ENCODE data around the gene OR52E8. TPM values are rescaled to one million over a fixed set of nuclear protein-coding genes. Genes with fewer than 3 reads are reported as not detected.

Gene OR52E8
- total and polyA plus RNA-seq, 9 donors: not detected

DNA sequence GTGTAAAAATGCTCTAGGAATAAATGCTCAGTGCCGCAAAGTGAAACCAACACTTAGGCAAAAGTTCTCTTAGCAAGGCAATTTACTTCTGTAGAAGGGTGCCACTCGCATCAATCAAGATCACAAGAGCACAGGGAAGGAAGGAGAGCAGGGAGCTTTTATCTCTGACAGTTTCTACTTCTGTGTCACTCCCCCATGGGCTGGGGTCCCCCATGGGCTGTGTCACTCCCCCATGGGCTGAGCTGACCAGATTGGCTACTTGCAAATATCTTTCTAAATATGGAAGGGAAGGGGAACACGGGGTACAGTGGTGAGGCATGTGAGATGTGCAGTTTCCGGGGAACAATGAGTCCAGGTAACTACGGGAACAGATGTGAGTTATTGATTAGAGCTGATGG, 48.4 kb downstream of the OR52E8 start:
- Histone ChIP-seq H3K4me1 (ENCODE audit: control insufficient read depth, insufficient read depth, low read length) (peaks cover 3% of the 10 kb centered on the region), H3K36me3 (ENCODE audit: control insufficient read depth, insufficient read depth, low read length) (no peaks in the 10 kb centered on the region), H3K9me3 (replicated peaks; ENCODE audit: control insufficient read depth, low read depth, low read length) (no peaks in the 10 kb centered on the region), H3K4me3 (ENCODE audit: low read length) (peak overlapping the region; percentile 42), H3K27ac (ENCODE audit: low read length) (no peak overlapping the region), H3K27me3 (ENCODE audit: control insufficient read depth, insufficient read depth, low read length) (peaks cover 2% of the 10 kb centered on the region)
- 71% methylated on average over 3 of the region's 5 CpGs for WGBS (ENCODE audit: insufficient coverage)
- DNase-seq: peak; percentile 3

DNA sequence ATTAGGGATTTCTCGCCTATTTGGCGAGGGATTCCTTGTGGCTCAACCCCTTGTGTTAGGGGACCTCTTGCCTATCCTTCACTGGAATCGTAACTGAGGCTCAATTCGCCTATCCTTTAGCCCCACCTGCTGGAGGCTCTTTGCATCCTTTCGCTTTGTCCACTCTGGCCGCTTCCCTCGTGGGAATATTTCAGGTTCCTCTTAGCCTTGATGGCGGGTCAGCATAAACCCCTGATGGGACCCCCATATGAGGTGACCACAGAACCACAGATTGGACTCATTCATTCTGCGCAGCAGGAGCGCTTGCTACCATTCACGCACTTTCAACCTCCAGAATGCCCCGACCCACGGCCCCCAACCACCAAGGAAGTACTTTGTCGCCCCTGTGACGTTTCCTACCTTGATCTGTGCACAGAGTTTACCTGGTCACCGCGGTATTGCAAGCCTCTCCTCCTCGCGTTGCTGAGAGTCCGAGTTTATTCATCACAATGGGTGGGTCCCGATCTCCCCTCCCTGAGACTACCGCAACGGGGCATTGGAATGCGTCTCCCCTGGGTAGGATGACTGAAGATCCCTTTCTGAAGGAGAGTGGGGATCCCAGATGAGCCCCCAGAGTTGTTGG, 48.9 kb downstream of the OR52E8 start, which contains the start of gene OR52N2:
TSS of gene OR52N2 (plus strand) at position 425 of the 622 bp plus-strand sequence. CDS start 11,412 bp downstream, outside the sequence.
- Histone ChIP-seq H3K36me3 (ENCODE audit: control insufficient read depth, insufficient read depth, low read length) (no peaks in the 10 kb centered on the region), H3K27me3 (ENCODE audit: control insufficient read depth, insufficient read depth, low read length) (peaks cover 2% of the 10 kb centered on the region)
- WGBS (ENCODE audit: insufficient coverage): 11% methylated on average over 17 of the region's 24 CpGs

DNA sequence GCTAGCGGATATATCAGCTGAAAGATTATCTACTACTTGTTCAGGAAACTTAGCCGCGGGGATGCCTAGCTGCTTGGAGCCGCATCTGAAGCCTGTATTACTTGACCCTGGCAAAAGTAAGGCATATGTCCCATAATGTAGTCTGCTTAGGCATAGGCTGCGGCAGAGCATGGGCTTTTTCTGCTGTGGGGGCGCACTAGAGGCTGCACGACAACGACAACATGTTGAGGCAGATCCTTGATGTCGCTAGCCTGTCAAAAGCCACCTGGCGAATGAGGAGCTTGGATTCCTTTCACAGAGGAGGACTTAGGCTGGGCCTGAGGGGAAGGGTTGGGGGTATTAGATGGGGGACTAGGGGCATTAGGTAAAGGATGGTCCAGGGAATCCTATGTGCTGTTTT, 49.9 kb downstream of the OR52E8 start:
- DNase-seq: no peak
- Histone ChIP-seq H3K4me1 (ENCODE audit: control insufficient read depth, insufficient read depth, low read length) (peaks cover 3% of the 10 kb centered on the region), H3K36me3 (ENCODE audit: control insufficient read depth, insufficient read depth, low read length) (no peaks in the 10 kb centered on the region), H3K9me3 (replicated peaks; ENCODE audit: control insufficient read depth, low read depth, low read length) (no peaks in the 10 kb centered on the region), H3K4me3 (ENCODE audit: low read length) (no peak overlapping the region), H3K27ac (ENCODE audit: low read length) (no peak overlapping the region), H3K27me3 (ENCODE audit: control insufficient read depth, insufficient read depth, low read length) (peaks cover 2% of the 10 kb centered on the region)
- 49% methylated on average over 9 of the region's 10 CpGs for WGBS (ENCODE audit: insufficient coverage)

More for the DNA sequence above, 48.9 kb downstream of the OR52E8 start, which contains the start of gene OR52N2:
- no peak within 1 kb of the TSS for H3K27ac ChIP-seq (ENCODE audit: low read length)
- H3K4me1 ChIP-seq (ENCODE audit: control insufficient read depth, insufficient read depth, low read length): peaks cover 3% of the 10 kb centered on the region
- H3K9me3 ChIP-seq (replicated peaks; ENCODE audit: control insufficient read depth, low read depth, low read length): no peaks in the 10 kb centered on the region
- DNase-seq: peak; percentile 82
- H3K4me3 ChIP-seq (ENCODE audit: low read length): peak within 1 kb of the TSS; percentile 42

Other genes with a start within 250 kb of the OR52E8 start
- 6.4 TPM for gene TRIM34, start 232.7 kb downstream of the OR52E8 start, total RNA-seq
- 1 to 10 TPM; 2.9 to 6.0 (median 4.6) TPM for gene TRIM34, start 232.7 kb downstream of the OR52E8 start, polyA plus RNA-seq (ENCODE audit: insufficient read depth in 1 of 8, insufficient read length in 8 of 8, low replicate concordance in 1 of 8)
- 14.0 TPM for gene TRIM5, start 172.6 kb downstream of the OR52E8 start, total RNA-seq
- gene TRIM5, start 172.6 kb downstream of the OR52E8 start, polyA plus RNA-seq (ENCODE audit: insufficient read depth in 1 of 8, insufficient read length in 8 of 8, low replicate concordance in 1 of 8): 10 to 100 TPM; 11.4 to 18.6 (median 13.6) TPM
- 8.2 TPM for gene TRIM22, start 167.9 kb downstream of the OR52E8 start, total RNA-seq
- gene TRIM22, start 167.9 kb downstream of the OR52E8 start, polyA plus RNA-seq (ENCODE audit: insufficient read depth in 1 of 8, insufficient read length in 8 of 8, low replicate concordance in 1 of 8): 10 to 100 TPM in 4 of 8 donors, 1 to 10 TPM in 4; 6.7 to 12.1 (median 9.7) TPM
- not detected for gene OR56B1, start 121.2 kb downstream of the OR52E8 start, total RNA-seq
- under 1 TPM in 1 of 8 donors, not detected in 7; 0.08 TPM for gene OR56B1, start 121.2 kb downstream of the OR52E8 start, polyA plus RNA-seq (ENCODE audit: insufficient read depth in 1 of 8, insufficient read length in 8 of 8, low replicate concordance in 1 of 8)
- not detected for gene OR52N4, start 103.4 kb downstream of the OR52E8 start, total RNA-seq
- gene OR52N4, start 103.4 kb downstream of the OR52E8 start, polyA plus RNA-seq (ENCODE audit: insufficient read depth in 1 of 8, insufficient read length in 8 of 8, low replicate concordance in 1 of 8): under 1 TPM in 4 of 8 donors, not detected in 4; 0.12 to 0.24 (median 0.18) TPM
- not detected for gene OR52N5, start 74.3 kb downstream of the OR52E8 start, total RNA-seq
- not detected for gene OR52N5, start 74.3 kb downstream of the OR52E8 start, polyA plus RNA-seq (ENCODE audit: insufficient read depth in 1 of 8, insufficient read length in 8 of 8, low replicate concordance in 1 of 8)
- not detected for gene OR52N1, start 66.4 kb downstream of the OR52E8 start, total RNA-seq
- not detected for gene OR52N1, start 66.4 kb downstream of the OR52E8 start, polyA plus RNA-seq (ENCODE audit: insufficient read depth in 1 of 8, insufficient read length in 8 of 8, low replicate concordance in 1 of 8)
- gene OR52N2, start 48.8 kb downstream of the OR52E8 start, total RNA-seq: not detected
- not detected for gene OR52N2, start 48.8 kb downstream of the OR52E8 start, polyA plus RNA-seq (ENCODE audit: insufficient read depth in 1 of 8, insufficient read length in 8 of 8, low replicate concordance in 1 of 8)
- not detected for gene OR52E6, start 15.8 kb downstream of the OR52E8 start, total RNA-seq
- not detected for gene OR52E6, start 15.8 kb downstream of the OR52E8 start, polyA plus RNA-seq (ENCODE audit: insufficient read depth in 1 of 8, insufficient read length in 8 of 8, low replicate concordance in 1 of 8)
- not detected for gene OR52E4, start 22.9 kb upstream of the OR52E8 start, total RNA-seq
- gene OR52E4, start 22.9 kb upstream of the OR52E8 start, polyA plus RNA-seq (ENCODE audit: insufficient read depth in 1 of 8, insufficient read length in 8 of 8, low replicate concordance in 1 of 8): not detected
- not detected for gene OR52E5, start 35.5 kb upstream of the OR52E8 start, total RNA-seq
- not detected for gene OR52E5, start 35.5 kb upstream of the OR52E8 start, polyA plus RNA-seq (ENCODE audit: insufficient read depth in 1 of 8, insufficient read length in 8 of 8, low replicate concordance in 1 of 8)
- gene OR56A3, start 84.6 kb upstream of the OR52E8 start, total RNA-seq: not detected
- not detected for gene OR56A3, start 84.6 kb upstream of the OR52E8 start, polyA plus RNA-seq (ENCODE audit: insufficient read depth in 1 of 8, insufficient read length in 8 of 8, low replicate concordance in 1 of 8)
- gene OR56A5, start 110.8 kb upstream of the OR52E8 start, total RNA-seq: not detected
- under 1 TPM in 1 of 8 donors, not detected in 7; 0.39 TPM for gene OR56A5, start 110.8 kb upstream of the OR52E8 start, polyA plus RNA-seq (ENCODE audit: insufficient read depth in 1 of 8, insufficient read length in 8 of 8, low replicate concordance in 1 of 8)
- gene OR52L1, start 129.3 kb upstream of the OR52E8 start, total RNA-seq: not detected
- not detected for gene OR52L1, start 129.3 kb upstream of the OR52E8 start, polyA plus RNA-seq (ENCODE audit: insufficient read depth in 1 of 8, insufficient read length in 8 of 8, low replicate concordance in 1 of 8)
- gene OR56A4, start 149.3 kb upstream of the OR52E8 start, total RNA-seq: under 0.01 TPM
- gene OR56A4, start 149.3 kb upstream of the OR52E8 start, polyA plus RNA-seq (ENCODE audit: insufficient read depth in 1 of 8, insufficient read length in 8 of 8, low replicate concordance in 1 of 8): under 1 TPM in 2 of 8 donors, not detected in 6; 0.06 to 0.07 TPM
- gene OR56A1, start 173.1 kb upstream of the OR52E8 start, total RNA-seq: not detected
- gene OR56A1, start 173.1 kb upstream of the OR52E8 start, polyA plus RNA-seq (ENCODE audit: insufficient read depth in 1 of 8, insufficient read length in 8 of 8, low replicate concordance in 1 of 8): under 1 TPM in 1 of 8 donors, not detected in 7; 0.06 TPM
- not detected for gene OR56B4, start 250.0 kb upstream of the OR52E8 start, total RNA-seq
- gene OR56B4, start 250.0 kb upstream of the OR52E8 start, polyA plus RNA-seq (ENCODE audit: insufficient read depth in 1 of 8, insufficient read length in 8 of 8, low replicate concordance in 1 of 8): under 1 TPM in 1 of 8 donors, not detected in 7; 0.15 TPM

All from muscle of leg (tissue), 11 donors.